ENCODE data around the gene SLC17A5. TPM values are rescaled to one million over a fixed set of nuclear protein-coding genes. Genes with fewer than 3 reads are reported as not detected.

Gene SLC17A5
- total and polyA plus RNA-seq, 9 of the 15 experiments (the other 6 are each of a cell fraction or from before 2014, with no cell fraction given): 1.3 to 7.2 (median 3.4) TPM

DNA sequence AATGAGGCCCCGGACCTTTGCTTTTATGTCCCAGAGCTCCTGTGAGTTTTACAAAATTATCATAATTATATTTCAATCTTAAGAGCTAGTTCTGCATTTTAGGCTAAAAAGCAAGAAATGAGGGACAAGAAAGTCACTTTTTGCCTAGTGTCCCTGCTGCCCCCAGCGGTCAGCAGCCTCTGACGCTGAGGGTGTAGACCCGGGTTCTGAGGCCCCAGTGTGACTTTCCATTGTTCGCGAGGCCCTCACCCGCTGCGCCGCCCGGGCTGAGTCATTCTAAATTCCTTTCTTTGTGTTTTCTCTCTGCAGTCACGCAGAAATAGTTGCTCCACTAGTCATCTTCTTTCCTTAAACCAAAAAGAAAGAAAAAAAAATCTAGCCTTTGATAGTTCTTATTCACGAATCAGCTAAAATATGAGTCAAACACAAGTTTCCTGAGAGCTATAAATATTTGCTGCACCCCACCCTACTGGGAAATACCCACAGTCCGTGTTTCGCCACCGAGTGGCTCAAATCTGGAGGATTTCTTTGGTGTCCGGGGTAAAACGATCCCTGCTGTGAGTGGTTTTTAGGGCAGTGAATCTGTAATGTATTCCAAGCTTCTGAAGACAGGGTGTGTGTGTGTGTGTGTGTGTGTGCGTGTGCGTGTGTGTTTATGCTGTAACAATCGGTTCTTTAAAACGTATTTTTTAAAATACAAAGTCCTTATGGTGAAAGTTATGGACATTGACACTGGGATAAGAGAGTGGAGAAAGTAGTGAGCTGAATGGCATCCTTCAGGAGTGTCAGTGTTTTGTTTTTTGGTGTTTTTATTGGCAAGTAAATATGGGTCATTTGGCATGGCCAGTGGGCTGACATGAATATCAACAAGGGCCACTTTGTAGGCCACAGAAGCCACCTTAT, 73.3 kb downstream of the SLC17A5 start (continued):
- TF ChIP-seq, protein P1, sequence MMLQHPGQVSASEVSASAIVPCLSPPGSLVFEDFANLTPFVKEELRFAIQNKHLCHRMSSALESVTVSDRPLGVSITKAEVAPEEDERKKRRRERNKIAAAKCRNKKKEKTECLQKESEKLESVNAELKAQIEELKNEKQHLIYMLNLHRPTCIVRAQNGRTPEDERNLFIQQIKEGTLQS (IDR thresholded peaks at IDR 0.05): peak; percentile 88
- TF ChIP-seq, protein P1 (CRISPR knock-in tag; conservative IDR thresholded peaks at IDR 0.05): no peak
- TF ChIP-seq NRF1 (conservative IDR thresholded peaks at IDR 0.05 in 1 of 2, IDR thresholded peaks at IDR 0.05 in 1 of 2): peak; percentile 57 to 59
- 0 out of 4 replicates have a peak, but pooled peaks of 1 of the 2 experiments have one; percentile 38 for TF ChIP-seq HDAC1 (IDR thresholded peaks at IDR 0.05)
- no peak for TF ChIP-seq HMG20B (CRISPR knock-in tag; IDR thresholded peaks at IDR 0.05)
- TF ChIP-seq SRF (CRISPR knock-in tag; IDR thresholded peaks at IDR 0.05): no peak
- no peak for TF ChIP-seq RFX7 (CRISPR knock-in tag; IDR thresholded peaks at IDR 0.05)
- no peak for TF ChIP-seq EWSR1 (IDR thresholded peaks at IDR 0.05; ENCODE audit: borderline replicate concordance, low read depth, partially characterized antibody)
- no peak for TF ChIP-seq KLF6 (CRISPR knock-in tag; IDR thresholded peaks at IDR 0.05; ENCODE audit: borderline replicate concordance)
- no peak for TF ChIP-seq IFI16 (CRISPR knock-in tag; IDR thresholded peaks at IDR 0.05)
- TF ChIP-seq, protein P2, sequence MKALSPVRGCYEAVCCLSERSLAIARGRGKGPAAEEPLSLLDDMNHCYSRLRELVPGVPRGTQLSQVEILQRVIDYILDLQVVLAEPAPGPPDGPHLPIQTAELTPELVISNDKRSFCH (CRISPR knock-in tag; IDR thresholded peaks at IDR 0.05): no peak
- TF ChIP-seq, protein P2 (tag; IDR thresholded peaks at IDR 0.05): no peak
- TF ChIP-seq, protein P3, sequence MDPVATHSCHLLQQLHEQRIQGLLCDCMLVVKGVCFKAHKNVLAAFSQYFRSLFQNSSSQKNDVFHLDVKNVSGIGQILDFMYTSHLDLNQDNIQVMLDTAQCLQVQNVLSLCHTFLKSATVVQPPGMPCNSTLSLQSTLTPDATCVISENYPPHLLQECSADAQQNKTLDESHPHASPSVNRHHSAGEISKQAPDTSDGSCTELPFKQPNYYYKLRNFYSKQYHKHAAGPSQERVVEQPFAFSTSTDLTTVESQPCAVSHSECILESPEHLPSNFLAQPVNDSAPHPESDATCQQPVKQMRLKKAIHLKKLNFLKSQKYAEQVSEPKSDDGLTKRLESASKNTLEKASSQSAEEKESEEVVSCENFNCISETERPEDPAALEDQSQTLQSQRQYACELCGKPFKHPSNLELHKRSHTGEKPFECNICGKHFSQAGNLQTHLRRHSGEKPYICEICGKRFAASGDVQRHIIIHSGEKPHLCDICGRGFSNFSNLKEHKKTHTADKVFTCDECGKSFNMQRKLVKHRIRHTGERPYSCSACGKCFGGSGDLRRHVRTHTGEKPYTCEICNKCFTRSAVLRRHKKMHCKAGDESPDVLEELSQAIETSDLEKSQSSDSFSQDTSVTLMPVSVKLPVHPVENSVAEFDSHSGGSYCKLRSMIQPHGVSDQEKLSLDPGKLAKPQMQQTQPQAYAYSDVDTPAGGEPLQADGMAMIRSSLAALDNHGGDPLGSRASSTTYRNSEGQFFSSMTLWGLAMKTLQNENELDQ (CRISPR knock-in tag; IDR thresholded peaks at IDR 0.05; ENCODE audit: borderline replicate concordance): no peak
- no peak for TF ChIP-seq HMG20A (CRISPR knock-in tag; conservative IDR thresholded peaks at IDR 0.05)
- TF ChIP-seq, protein P4, sequence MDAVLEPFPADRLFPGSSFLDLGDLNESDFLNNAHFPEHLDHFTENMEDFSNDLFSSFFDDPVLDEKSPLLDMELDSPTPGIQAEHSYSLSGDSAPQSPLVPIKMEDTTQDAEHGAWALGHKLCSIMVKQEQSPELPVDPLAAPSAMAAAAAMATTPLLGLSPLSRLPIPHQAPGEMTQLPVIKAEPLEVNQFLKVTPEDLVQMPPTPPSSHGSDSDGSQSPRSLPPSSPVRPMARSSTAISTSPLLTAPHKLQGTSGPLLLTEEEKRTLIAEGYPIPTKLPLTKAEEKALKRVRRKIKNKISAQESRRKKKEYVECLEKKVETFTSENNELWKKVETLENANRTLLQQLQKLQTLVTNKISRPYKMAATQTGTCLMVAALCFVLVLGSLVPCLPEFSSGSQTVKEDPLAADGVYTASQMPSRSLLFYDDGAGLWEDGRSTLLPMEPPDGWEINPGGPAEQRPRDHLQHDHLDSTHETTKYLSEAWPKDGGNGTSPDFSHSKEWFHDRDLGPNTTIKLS (IDR thresholded peaks at IDR 0.05; ENCODE audit: borderline replicate concordance, low read depth): peak; percentile 11; the same call in 1 of the 2 replicates
- TF ChIP-seq ZNF134 (CRISPR knock-in tag; conservative IDR thresholded peaks at IDR 0.05): no peak
- 0 out of 2 replicates have a peak, but pooled peaks have one; percentile 9 for TF ChIP-seq ZNF311 (CRISPR knock-in tag; IDR thresholded peaks at IDR 0.05)
- TF ChIP-seq ZBTB17 (CRISPR knock-in tag; IDR thresholded peaks at IDR 0.05): no peak

All from K562 (cell line).